Upper lobe of left lung (tissue), 6 donors: ENCODE results near the gene ZNF219. TPM values are rescaled to one million over a fixed set of nuclear protein-coding genes. Genes with fewer than 3 reads are reported as not detected.
A peak's percentile ranks its signal among the peaks of the same experiment; 100 is the strongest.

Experiments
- ATAC-seq, 2 donors: fragments of 200-7000 bp; cut with Tn5 transposase; one replicate each; pipeline ENCODE4 v1.9.1; 2022; ENCODE audit warnings: mild to moderate bottlenecking in 2 of 2, moderate library complexity in 2 of 2; ENCODE audit not compliant: low FRiP score in 2 of 2
- DNase-seq, 2 donors: peaks; one replicate each; pipeline ENCODE4 v3.0.0-alpha.2; 2019 to 2020
- H3K27ac ChIP-seq, 4 donors: fragments of 200-600 bp; sonication (generic); one replicate each; pipeline ENCODE4 v1.5.1; 2016 to 2019
- H3K27me3 ChIP-seq, 4 donors: fragments of 200-600 bp; sonication (generic); one replicate each; pipeline ENCODE4 v1.5.1; 2017 to 2019
- H3K36me3 ChIP-seq, 4 donors: fragments of 200-600 bp; sonication (generic); one replicate each; pipeline ENCODE4 v1.5.1; 2016 to 2019
- H3K4me1 ChIP-seq, 4 donors: fragments of 200-600 bp; sonication (generic); one replicate each; pipeline ENCODE4 v1.5.1; 2018 to 2019
- H3K4me3 ChIP-seq, 4 donors: fragments of 200-600 bp; sonication (generic); one replicate each; pipeline ENCODE4 v1.5.1; 2017 to 2019; ENCODE audit warnings: mild to moderate bottlenecking in 2 of 4, moderate library complexity in 1 of 4
- H3K9me3 ChIP-seq, 4 donors: fragments of 200-600 bp; sonication (generic); one replicate each; pipeline ENCODE4 v1.5.1; 2018 to 2019
- EP300 ChIP-seq, 4 donors: sonication (generic); formaldehyde crosslinking; IDR thresholded peaks; one replicate each; pipeline ENCODE4 v1.5.1; 2017; ENCODE audit warnings: antibody characterized with exemption in 4 of 4, control low read depth in 2 of 4
- POLR2A ChIP-seq, 4 donors: fragments of 450-650 bp; IDR thresholded peaks; one replicate each; pipeline ENCODE4 v1.5.1; 2016 to 2017; ENCODE audit warnings: antibody characterized with exemption in 4 of 4, mild to moderate bottlenecking in 2 of 4
- POLR2AphosphoS5 ChIP-seq, 2 donors: sonication (generic); formaldehyde crosslinking; IDR thresholded peaks; one replicate each; pipeline ENCODE4 v1.5.1; 2017; ENCODE audit warnings: antibody characterized with exemption in 2 of 2
- WGBS, 2 donors: methylation state at CpG; one replicate each; pipeline ENCODE4 v1.1.5; 2017 to 2018; 5-methylcytosine and 5-hydroxymethylcytosine counted together
- total RNA-seq, 6 donors: library from RNA; depleted of rRNA in 4 of 6; stranded (reverse); fragments of >200 nt in 4 of 6; gene quantifications; one replicate each; pipeline versions ENCODE4 v1.1.0 to v1.2.1, GENCODE V29; 2016 to 2021
- TF ChIP-seq, protein P1 (sequence below), 6 experiments: fragments of 450-650 bp in 4 of 6; fragments of 200-600 bp in 2 of 6; sonication (generic) in 2 of 6; IDR thresholded peaks; one replicate each; pipeline ENCODE4 v1.5.1; 2016 to 2019; ENCODE audit warnings: antibody characterized with exemption in 6 of 6
- donor health status: DM: no; HTN: no; CAD: no; lungs with moderate emphysema.
- donor health status: DM: no; HTN: yes; CAD: no; lungs with severe emphysema.

The ZNF219 gene
- total RNA-seq, 6 donors from 2014 or later: 46.1 to 97.5 (median 56.3) TPM

GRCh38 chr14:21058903-21059302 is 39.6 kb downstream of the ZNF219 start:
- ATAC-seq (no peak), DNase-seq (no peak)
- WGBS, 2 donors: 98 to 100% methylated on average over 4 of the region's 5 CpGs

GRCh38 chr14:21057803-21058675 is 40.4 kb downstream of the ZNF219 start, which contains the start of gene RNASE8:
TSS of gene RNASE8 (plus strand) at chr14:21057822. CDS start at chr14:21057893, 71 bp downstream.
- Histone ChIP-seq H3K9me3 (no peaks in the 10 kb centered on the region), H3K4me1 (peaks cover 0 to 10% (median 3%) of the 10 kb centered on the region in 4 donors), H3K27ac (peak within 1 kb of the TSS in 1 of 4 donors; percentile 27), H3K27me3 (no peaks in the 10 kb centered on the region), H3K36me3 (no peaks in the 10 kb centered on the region), H3K4me3 (no peak within 1 kb of the TSS)
- TF ChIP-seq POLR2AphosphoS5 (IDR thresholded peaks at IDR 0.05): no peak
- ATAC-seq (no peak), DNase-seq (no peak)
- 78 to 80% methylated on average over 6 to 8 of the region's 8 CpGs for WGBS, 2 donors

More at GRCh38 chr14:21058903-21059302, 39.6 kb downstream of the ZNF219 start:
- no peaks in the 10 kb centered on the region for H3K27me3 ChIP-seq
- no peak overlapping the region for H3K27ac ChIP-seq
- no peaks in the 10 kb centered on the region for H3K36me3 ChIP-seq
- H3K4me3 ChIP-seq: no peak overlapping the region
- H3K4me1 ChIP-seq: peaks cover 0 to 6% (median 2%) of the 10 kb centered on the region in 4 donors
- TF ChIP-seq, protein P1, sequence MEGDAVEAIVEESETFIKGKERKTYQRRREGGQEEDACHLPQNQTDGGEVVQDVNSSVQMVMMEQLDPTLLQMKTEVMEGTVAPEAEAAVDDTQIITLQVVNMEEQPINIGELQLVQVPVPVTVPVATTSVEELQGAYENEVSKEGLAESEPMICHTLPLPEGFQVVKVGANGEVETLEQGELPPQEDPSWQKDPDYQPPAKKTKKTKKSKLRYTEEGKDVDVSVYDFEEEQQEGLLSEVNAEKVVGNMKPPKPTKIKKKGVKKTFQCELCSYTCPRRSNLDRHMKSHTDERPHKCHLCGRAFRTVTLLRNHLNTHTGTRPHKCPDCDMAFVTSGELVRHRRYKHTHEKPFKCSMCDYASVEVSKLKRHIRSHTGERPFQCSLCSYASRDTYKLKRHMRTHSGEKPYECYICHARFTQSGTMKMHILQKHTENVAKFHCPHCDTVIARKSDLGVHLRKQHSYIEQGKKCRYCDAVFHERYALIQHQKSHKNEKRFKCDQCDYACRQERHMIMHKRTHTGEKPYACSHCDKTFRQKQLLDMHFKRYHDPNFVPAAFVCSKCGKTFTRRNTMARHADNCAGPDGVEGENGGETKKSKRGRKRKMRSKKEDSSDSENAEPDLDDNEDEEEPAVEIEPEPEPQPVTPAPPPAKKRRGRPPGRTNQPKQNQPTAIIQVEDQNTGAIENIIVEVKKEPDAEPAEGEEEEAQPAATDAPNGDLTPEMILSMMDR (IDR thresholded peaks at IDR 0.05): no peak
- TF ChIP-seq EP300 (IDR thresholded peaks at IDR 0.05) (no peak), POLR2A (IDR thresholded peaks at IDR 0.05) (no peak), POLR2AphosphoS5 (IDR thresholded peaks at IDR 0.05) (no peak)
- no peaks in the 10 kb centered on the region for H3K9me3 ChIP-seq

GRCh38 chr14:21056520-21057163 is 41.8 kb downstream of the ZNF219 start:
- DNase-seq: no peak
- H3K27me3 ChIP-seq: no peaks in the 10 kb centered on the region
- 73 to 81% methylated on average over 10 of the region's 10 CpGs for WGBS, 2 donors
- no peaks in the 10 kb centered on the region for H3K36me3 ChIP-seq
- H3K4me3 ChIP-seq: no peak overlapping the region
- H3K9me3 ChIP-seq: no peaks in the 10 kb centered on the region
- H3K27ac ChIP-seq: peak overlapping the region in 1 of 4 donors; percentile 27
- H3K4me1 ChIP-seq: peaks cover 0 to 10% (median 3%) of the 10 kb centered on the region in 4 donors
- peak in 1 of 2 donors; percentile 63 for ATAC-seq
- TF ChIP-seq, protein P1 (IDR thresholded peaks at IDR 0.05): no peak
- TF ChIP-seq EP300 (IDR thresholded peaks at IDR 0.05) (no peak), POLR2A (IDR thresholded peaks at IDR 0.05) (no peak), POLR2AphosphoS5 (IDR thresholded peaks at IDR 0.05) (no peak)

GRCh38 chr14:21055432-21056117 is 42.9 kb downstream of the ZNF219 start:
- H3K9me3 ChIP-seq: no peaks in the 10 kb centered on the region
- H3K27ac ChIP-seq: no peak overlapping the region
- TF ChIP-seq EP300 (IDR thresholded peaks at IDR 0.05) (no peak), POLR2A (IDR thresholded peaks at IDR 0.05) (no peak), POLR2AphosphoS5 (IDR thresholded peaks at IDR 0.05) (no peak)
- TF ChIP-seq, protein P1 (IDR thresholded peaks at IDR 0.05): no peak
- H3K4me3 ChIP-seq: no peak overlapping the region
- ATAC-seq (peak in 1 of 2 donors; percentile 19), DNase-seq (no peak)
- no peaks in the 10 kb centered on the region for H3K27me3 ChIP-seq
- H3K36me3 ChIP-seq: no peaks in the 10 kb centered on the region
- WGBS, 2 donors: 53 to 60% methylated on average over 5 of the region's 5 CpGs
- peaks cover 0 to 10% (median 3%) of the 10 kb centered on the region in 4 donors for H3K4me1 ChIP-seq

DNA sequence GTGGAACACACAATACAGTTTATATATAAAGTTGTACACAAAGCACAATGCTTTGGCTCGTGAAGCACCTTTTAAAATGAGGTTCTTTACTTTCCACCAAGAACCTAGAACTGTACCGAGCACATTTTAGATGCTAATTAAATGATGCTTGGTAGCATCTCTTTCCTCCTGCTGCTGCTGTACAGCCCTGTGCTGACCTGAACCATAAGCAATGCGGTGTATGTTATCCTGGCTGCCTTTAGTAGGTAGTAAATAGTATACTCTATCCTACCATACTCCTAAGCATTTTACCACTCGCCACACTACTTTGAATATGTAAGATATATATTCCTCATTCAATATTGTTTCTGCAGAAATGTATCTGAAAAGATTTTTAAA is 43.7 kb downstream of the ZNF219 start:
- Histone ChIP-seq H3K4me3 (no peak overlapping the region), H3K27me3 (no peaks in the 10 kb centered on the region), H3K9me3 (no peaks in the 10 kb centered on the region), H3K36me3 (no peaks in the 10 kb centered on the region), H3K4me1 (peaks cover 0 to 10% (median 3%) of the 10 kb centered on the region in 4 donors), H3K27ac (no peak overlapping the region)
- no peak for DNase-seq
- WGBS, 2 donors: 71 to 79% methylated on average over 4 of the region's 4 CpGs
- TF ChIP-seq POLR2AphosphoS5 (IDR thresholded peaks at IDR 0.05): no peak
- no peak for TF ChIP-seq POLR2A (IDR thresholded peaks at IDR 0.05)
- TF ChIP-seq EP300 (IDR thresholded peaks at IDR 0.05): no peak
- TF ChIP-seq, protein P1 (IDR thresholded peaks at IDR 0.05): no peak
- ATAC-seq: no peak
